K562 (cell line): ENCODE results near the gene LRRC37B. TPM values are rescaled to one million over a fixed set of nuclear protein-coding genes. Genes with fewer than 3 reads are reported as not detected.

ENCODE experiments used
- ATF1 ChIP-seq, 2 experiments: fragments of 450-650 bp in 1 of 2; IDR thresholded peaks; 2 replicates each; pipeline ENCODE4 v1.6.1; 2016; ENCODE audit warnings: missing compliant biosample characterization in 1 of 2, missing genetic modification characterization in 1 of 2
- BMI1 ChIP-seq: fragments of 150-350 bp; IDR thresholded peaks from 2 replicates; pipeline ENCODE4 v1.6.1; 2014; ENCODE audit warnings: low read length
- CTBP1 ChIP-seq: fragments of 450-650 bp; IDR thresholded peaks from 2 replicates; pipeline ENCODE4 v1.6.1; 2016; ENCODE audit warnings: borderline replicate concordance
- CXXC5 ChIP-seq: fragments of 250-450 bp; sonication (Bioruptor Pico); IDR thresholded peaks from 2 replicates; pipeline ENCODE4 v1.8.0; 2022; ENCODE audit warnings: inconsistent platforms, mild to moderate bottlenecking, moderate library complexity
- DACH1 ChIP-seq: fragments of 450-650 bp; IDR thresholded peaks from 2 replicates; pipeline ENCODE4 v1.6.1; 2018; ENCODE audit not compliant: partially characterized antibody
- ETV1 ChIP-seq: fragments of 450-650 bp; conservative IDR thresholded peaks from 2 replicates; pipeline ENCODE4 v1.6.1; 2016; ENCODE audit warnings: missing genetic modification characterization, control low read depth, low read depth, missing compliant biosample characterization
- GATAD2B ChIP-seq: fragments of 450-650 bp; IDR thresholded peaks from 2 replicates; pipeline ENCODE4 v1.6.1; 2017; ENCODE audit warnings: mild to moderate bottlenecking, borderline replicate concordance
- GTF2F1 ChIP-seq: IDR thresholded peaks from 2 replicates; pipeline ENCODE4 v1.6.1; 2011; ENCODE audit warnings: low read depth, low read length, improper control_type of control experiment
- HDAC1 ChIP-seq, 2 experiments: fragments of 450-650 bp; IDR thresholded peaks; 2 replicates each; pipeline ENCODE4 v1.6.1; 2016 to 2017; ENCODE audit warnings: inconsistent platforms in 1 of 2, mild to moderate bottlenecking in 1 of 2, moderate library complexity in 1 of 2
- KDM5B ChIP-seq: fragments of 200-600 bp; sonication (generic); IDR thresholded peaks from 2 replicates; pipeline ENCODE4 v1.6.1; 2012; ENCODE audit warnings: low read depth, mild to moderate bottlenecking, moderate library complexity, low read length, control low read depth, inconsistent platforms; ENCODE audit not compliant: insufficient replicate concordance
- MTA3 ChIP-seq: fragments of 450-650 bp; formaldehyde crosslinking; IDR thresholded peaks from 2 replicates; pipeline ENCODE4 v1.6.1; 2017; ENCODE audit warnings: mild to moderate bottlenecking, borderline replicate concordance
- NELFE ChIP-seq: IDR thresholded peaks from 2 replicates; pipeline ENCODE4 v1.6.1; 2011; ENCODE audit warnings: mild to moderate bottlenecking; ENCODE audit not compliant: insufficient read depth, insufficient read length
- RHOXF2B ChIP-seq: fragments of 250-450 bp; sonication (Bioruptor Pico); conservative IDR thresholded peaks from 2 replicates; pipeline ENCODE4 v1.5.1; 2021
- SIN3B ChIP-seq: fragments of 450-650 bp; IDR thresholded peaks from 2 replicates; pipeline ENCODE4 v1.6.1; 2017; ENCODE audit warnings: low read depth, mild to moderate bottlenecking, moderate library complexity
- SMARCA5 ChIP-seq: fragments of 450-650 bp; IDR thresholded peaks from 2 replicates; pipeline ENCODE4 v1.6.1; 2016
- SP1 ChIP-seq: sonication (generic); formaldehyde crosslinking; IDR thresholded peaks from 2 replicates; pipeline ENCODE4 v1.8.1; 2022; ENCODE audit warnings: mild to moderate bottlenecking, missing genetic modification reagents
- SUPT5H ChIP-seq: fragments of 450-650 bp; IDR thresholded peaks from 2 replicates; pipeline ENCODE4 v1.6.1; 2016
- ZBTB1 ChIP-seq: sonication (generic); formaldehyde crosslinking; IDR thresholded peaks from 2 replicates; pipeline ENCODE4 v1.8.1; 2023; ENCODE audit warnings: missing genetic modification reagents, low read depth, mild to moderate bottlenecking, borderline replicate concordance
- ZNF311 ChIP-seq: fragments of 250-450 bp; sonication (Bioruptor Pico); IDR thresholded peaks from 2 replicates; pipeline ENCODE4 v1.4.0; 2020; ENCODE audit warnings: mild to moderate bottlenecking, moderate library complexity
- polyA plus RNA-seq, 8 experiments: library from polyadenylated mRNA; depleted of rRNA in 4 of 8; stranded (reverse) in 5 of 8; unstranded in 3 of 8; fragments of >200 nt; fragmentation: Nextera tagmentation in 2 of 8; fragmentation: Illumina TruSeq in 1 of 8; extraction: Ambion mirVana in 2 of 8; extraction: Trizol in 1 of 8; gene quantifications; 2 replicates each; pipeline versions ENCODE4 v1.2.1 to v1.2.3, GENCODE V29; 2011 to 2014; ENCODE audit warnings: inconsistent platforms in 1 of 8, missing spikeins in 1 of 8
- total RNA-seq, 7 experiments: library from RNA; depleted of rRNA in 6 of 7; stranded (reverse); fragments of >200 nt in 6 of 7; fragmentation: Illumina TruSeq in 2 of 7; extraction: Trizol in 2 of 7; gene quantifications; 2 replicates each; pipeline versions ENCODE4 v1.2.1 to v1.2.3, GENCODE V29; 2011 to 2021; ENCODE audit warnings: low replicate concordance in 1 of 7
- TF ChIP-seq, protein P1 (sequence below), 2 experiments: fragments of 450-650 bp in 1 of 2; sonication (generic) in 1 of 2; formaldehyde crosslinking in 1 of 2; IDR thresholded peaks; 2 replicates each; pipeline versions ENCODE4 v1.7.1 to v1.9.0; 2016 to 2022; ENCODE audit warnings: inconsistent platforms in 1 of 2, mild to moderate bottlenecking in 1 of 2, missing genetic modification reagents in 1 of 2

Gene LRRC37B
- total and polyA plus RNA-seq, 9 of the 15 experiments (the other 6 are each of a cell fraction or from before 2014, with no cell fraction given) = 2.7 to 19.8 (median 12.4) TPM

GRCh38 chr17:32007463-32008298 is 498 bp downstream of the LRRC37B start (continued):
- no peak for TF ChIP-seq SP1
- TF ChIP-seq SMARCA5 = no peak
- no peak for TF ChIP-seq ZNF311
- TF ChIP-seq, protein P1, sequence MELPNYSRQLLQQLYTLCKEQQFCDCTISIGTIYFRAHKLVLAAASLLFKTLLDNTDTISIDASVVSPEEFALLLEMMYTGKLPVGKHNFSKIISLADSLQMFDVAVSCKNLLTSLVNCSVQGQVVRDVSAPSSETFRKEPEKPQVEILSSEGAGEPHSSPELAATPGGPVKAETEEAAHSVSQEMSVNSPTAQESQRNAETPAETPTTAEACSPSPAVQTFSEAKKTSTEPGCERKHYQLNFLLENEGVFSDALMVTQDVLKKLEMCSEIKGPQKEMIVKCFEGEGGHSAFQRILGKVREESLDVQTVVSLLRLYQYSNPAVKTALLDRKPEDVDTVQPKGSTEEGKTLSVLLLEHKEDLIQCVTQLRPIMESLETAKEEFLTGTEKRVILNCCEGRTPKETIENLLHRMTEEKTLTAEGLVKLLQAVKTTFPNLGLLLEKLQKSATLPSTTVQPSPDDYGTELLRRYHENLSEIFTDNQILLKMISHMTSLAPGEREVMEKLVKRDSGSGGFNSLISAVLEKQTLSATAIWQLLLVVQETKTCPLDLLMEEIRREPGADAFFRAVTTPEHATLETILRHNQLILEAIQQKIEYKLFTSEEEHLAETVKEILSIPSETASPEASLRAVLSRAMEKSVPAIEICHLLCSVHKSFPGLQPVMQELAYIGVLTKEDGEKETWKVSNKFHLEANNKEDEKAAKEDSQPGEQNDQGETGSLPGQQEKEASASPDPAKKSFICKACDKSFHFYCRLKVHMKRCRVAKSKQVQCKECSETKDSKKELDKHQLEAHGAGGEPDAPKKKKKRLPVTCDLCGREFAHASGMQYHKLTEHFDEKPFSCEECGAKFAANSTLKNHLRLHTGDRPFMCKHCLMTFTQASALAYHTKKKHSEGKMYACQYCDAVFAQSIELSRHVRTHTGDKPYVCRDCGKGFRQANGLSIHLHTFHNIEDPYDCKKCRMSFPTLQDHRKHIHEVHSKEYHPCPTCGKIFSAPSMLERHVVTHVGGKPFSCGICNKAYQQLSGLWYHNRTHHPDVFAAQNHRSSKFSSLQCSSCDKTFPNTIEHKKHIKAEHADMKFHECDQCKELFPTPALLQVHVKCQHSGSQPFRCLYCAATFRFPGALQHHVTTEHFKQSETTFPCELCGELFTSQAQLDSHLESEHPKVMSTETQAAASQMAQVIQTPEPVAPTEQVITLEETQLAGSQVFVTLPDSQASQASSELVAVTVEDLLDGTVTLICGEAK (IDR thresholded peaks at IDR 0.05) = peak; percentile 52
- TF ChIP-seq, protein P1 (CRISPR knock-in tag; IDR thresholded peaks at IDR 0.05) = no peak
- TF ChIP-seq BMI1 = no peak
- TF ChIP-seq HDAC1 (IDR thresholded peaks at IDR 0.05) = peak in 1 of 2 experiments; percentile 29; a peak in 1 of 4 replicates
- TF ChIP-seq MTA3 = peak; percentile 47; the same call in 1 of the 2 replicates
- no peak for TF ChIP-seq DACH1
- TF ChIP-seq SIN3B = peak; percentile 58
- peak; percentile 26 for TF ChIP-seq KDM5B
- 0 out of 2 replicates have a peak, but pooled peaks have one; percentile 17 for TF ChIP-seq CXXC5 (CRISPR knock-in tag)
- TF ChIP-seq GTF2F1 = no peak
- TF ChIP-seq ZBTB1 (CRISPR knock-in tag) = no peak
- TF ChIP-seq CTBP1 = no peak; the same call in none of the 2 replicates
- TF ChIP-seq NELFE = no peak
- no peak for TF ChIP-seq RHOXF2B (CRISPR knock-in tag)
- no peak for TF ChIP-seq ETV1 (tag)
- TF ChIP-seq ATF1 (CRISPR knock-in tag; IDR thresholded peaks at IDR 0.05) = no peak
- TF ChIP-seq ATF1 (tag; IDR thresholded peaks at IDR 0.05) = peak; percentile 28; the same call in 1 of the 2 replicates
- TF ChIP-seq GATAD2B = peak; percentile 73
- TF ChIP-seq SUPT5H = 0 out of 2 replicates have a peak, but pooled peaks have one; percentile 17
